CD4-positive, alpha-beta memory T cell (primary cell): ENCODE results near the gene TCTN1. TPM values are rescaled to one million over a fixed set of nuclear protein-coding genes. Genes with fewer than 3 reads are reported as not detected.
A peak's percentile ranks its signal among the peaks of the same experiment; 100 is the strongest.

ENCODE experiments used
- CTCF ChIA-PET: fragments of 350-600 bp; sonication (Branson Sonifier 250); formaldehyde crosslinking; loops from one replicate; lab custom pipeline; 2021; ENCODE audit warnings: inconsistent platforms; ENCODE audit not compliant: partially characterized antibody; lab: Charles Lee
- POLR2A ChIA-PET: fragments of 350-600 bp; sonication (Branson Sonifier 250); formaldehyde crosslinking; loops from one replicate; lab custom pipeline; 2021; ENCODE audit not compliant: partially characterized antibody; lab: Charles Lee
- DNase-seq, 5 donors: peaks; one replicate each; pipeline versions ENCODE4 v3.0.0 to v3.0.0-alpha.2; 2020 to 2022; ENCODE audit warnings: mixed read lengths in 1 of 5
- H3K27ac ChIP-seq: one replicate; pipeline ENCODE4 v1.7.0; 2013; ENCODE audit warnings: low read depth, low read length
- H3K27me3 ChIP-seq: 2 replicates; pipeline ENCODE4 v1.7.0; 2013; ENCODE audit warnings: mild to moderate bottlenecking, low read length, moderate library complexity; ENCODE audit not compliant: insufficient read depth
- H3K36me3 ChIP-seq: 2 replicates; pipeline ENCODE4 v1.7.0; 2013; ENCODE audit warnings: mild to moderate bottlenecking, low read length, moderate library complexity; ENCODE audit not compliant: insufficient read depth
- H3K4me1 ChIP-seq: 2 replicates; pipeline ENCODE4 v1.7.0; 2013; ENCODE audit warnings: mild to moderate bottlenecking, low read length, moderate library complexity; ENCODE audit not compliant: insufficient read depth
- H3K4me3 ChIP-seq, 2 donors: one replicate each; pipeline ENCODE4 v1.7.0; 2013; ENCODE audit warnings: low read length in 2 of 2, mild to moderate bottlenecking in 1 of 2
- H3K9me3 ChIP-seq, 2 donors: one replicate each; pipeline ENCODE4 v1.7.0; 2013; ENCODE audit warnings: low read length in 2 of 2, control low read depth in 1 of 2; ENCODE audit not compliant: control insufficient read depth in 1 of 2
- H3K27ac Mint-ChIP-seq, 7 donors: one replicate each; pipeline ENCODE4 v1.8.0; 2020 to 2021; ENCODE audit warnings: mixed read lengths in 7 of 7, mild to moderate bottlenecking in 6 of 7, inconsistent platforms in 3 of 7, moderate library complexity in 3 of 7
- H3K27me3 Mint-ChIP-seq, 2 donors: one replicate each; pipeline ENCODE4 v1.8.0; 2020 to 2021; ENCODE audit warnings: mixed read lengths in 2 of 2
- H3K36me3 Mint-ChIP-seq, 2 donors: one replicate each; pipeline ENCODE4 v1.8.0; 2020 to 2021; ENCODE audit warnings: mixed read lengths in 2 of 2, inconsistent platforms in 1 of 2, mild to moderate bottlenecking in 1 of 2
- H3K4me1 Mint-ChIP-seq, 4 donors: one replicate each; pipeline ENCODE4 v1.8.0; 2020 to 2021; ENCODE audit warnings: mixed read lengths in 4 of 4, mild to moderate bottlenecking in 1 of 4
- H3K4me3 Mint-ChIP-seq, 8 donors: one replicate each; pipeline ENCODE4 v1.8.0; 2020 to 2021; ENCODE audit warnings: mixed read lengths in 8 of 8, mild to moderate bottlenecking in 7 of 8, moderate library complexity in 6 of 8, inconsistent platforms in 3 of 8
- H3K9me3 Mint-ChIP-seq, 8 donors: one replicate each; pipeline ENCODE4 v1.8.0; 2020 to 2021; ENCODE audit warnings: mixed read lengths in 8 of 8, mild to moderate bottlenecking in 5 of 8, inconsistent platforms in 3 of 8, moderate library complexity in 1 of 8
- intact Hi-C: fragments of 100-400 bp; cut with micrococcal nuclease; formaldehyde crosslinking; loops from one replicate; pipeline ENCODE4 v1.15.1; 2023
- polyA plus RNA-seq, 2 donors: library from polyadenylated mRNA; unstranded; fragments of 300-500 nt; fragmentation: Illumina TruSeq; gene quantifications; one replicate each; pipeline ENCODE4 v1.2.3, GENCODE V29; 2021
- total RNA-seq, 2 experiments: library from RNA; stranded (reverse); gene quantifications; one replicate each; pipeline ENCODE4 v1.2.3, GENCODE V29; 2021

The TCTN1 gene
- total and polyA plus RNA-seq, 4 experiments from 2014 or later = 5.8 to 7.7 (median 6.0) TPM

- POLR2A ChIA-PET = no interaction called here
- Mint-ChIP-seq H3K4me1 (no peaks in the 10 kb centered on the region), H3K27me3 (no peaks in the 10 kb centered on the region), H3K9me3 (no peaks in the 10 kb centered on the region), H3K4me3 (no peak overlapping the region), H3K27ac (peak overlapping the region in 1 of 7 donors; percentile 70), H3K36me3 (no peaks in the 10 kb centered on the region)
- no peak for DNase-seq
- intact Hi-C loops = no loop called here
- Histone ChIP-seq H3K4me1 (no peaks in the 10 kb centered on the region), H3K9me3 (no peaks in the 10 kb centered on the region), H3K4me3 (no peak overlapping the region), H3K36me3 (no peaks in the 10 kb centered on the region), H3K27me3 (no peaks in the 10 kb centered on the region), H3K27ac (no peak overlapping the region)
- CTCF ChIA-PET = no interaction called here
Observed at GRCh38 chr12:110635055-110635454, 21.1 kb downstream of the TCTN1 start.

DNA sequence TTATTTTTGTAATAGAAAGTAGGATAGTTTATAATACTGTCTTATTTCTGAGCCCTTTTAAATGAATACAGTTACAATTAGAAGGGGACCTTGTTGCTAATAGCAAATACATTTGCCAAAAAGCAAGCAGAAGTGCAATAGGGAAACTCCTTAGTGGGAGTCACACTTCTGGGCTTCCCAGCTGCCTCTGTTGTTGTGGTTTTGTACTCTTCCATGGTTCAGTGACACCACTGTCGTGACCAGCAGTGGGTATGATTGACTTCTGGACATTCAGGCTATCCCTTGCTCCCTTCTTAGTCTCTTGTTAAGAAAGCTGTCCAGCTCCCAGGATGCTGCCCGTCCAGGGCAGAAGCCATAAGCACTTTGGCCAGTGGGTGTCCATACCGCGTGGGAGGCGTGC lies 22.6 kb downstream of the TCTN1 start:
- peaks cover 0 to 5% of the 10 kb centered on the region in 2 donors for H3K36me3 Mint-ChIP-seq
- Histone ChIP-seq H3K27ac (no peak overlapping the region), H3K36me3 (no peaks in the 10 kb centered on the region), H3K9me3 (no peaks in the 10 kb centered on the region), H3K4me1 (no peaks in the 10 kb centered on the region), H3K27me3 (no peaks in the 10 kb centered on the region), H3K4me3 (no peak overlapping the region)
- CTCF ChIA-PET = interaction anchor here (1.0 kb wide), 1 partner anchor 31 kb away, joined by 3 read pairs; no protein-coding TSS in a partner anchor
- H3K4me3 Mint-ChIP-seq = no peak overlapping the region
- intact Hi-C loops = no loop called here
- DNase-seq = no peak
- no peaks in the 10 kb centered on the region for H3K9me3 Mint-ChIP-seq
- POLR2A ChIA-PET = no interaction called here
- no peaks in the 10 kb centered on the region for H3K4me1 Mint-ChIP-seq
- H3K27me3 Mint-ChIP-seq = no peaks in the 10 kb centered on the region
- H3K27ac Mint-ChIP-seq = peak overlapping the region in 1 of 7 donors; percentile 84

GRCh38 chr12:110637869-110638441 lies 24.0 kb downstream of the TCTN1 start:
- H3K36me3 Mint-ChIP-seq = peaks cover 0 to 5% of the 10 kb centered on the region in 2 donors
- no peak for DNase-seq
- ChIA-PET POLR2A (no interaction called here), CTCF (no interaction called here)
- H3K27me3 Mint-ChIP-seq = no peaks in the 10 kb centered on the region
- H3K4me1 Mint-ChIP-seq = no peaks in the 10 kb centered on the region
- no peaks in the 10 kb centered on the region for H3K9me3 Mint-ChIP-seq
- Histone ChIP-seq H3K27ac (no peak overlapping the region), H3K9me3 (no peaks in the 10 kb centered on the region), H3K4me3 (no peak overlapping the region), H3K27me3 (no peaks in the 10 kb centered on the region), H3K4me1 (no peaks in the 10 kb centered on the region), H3K36me3 (no peaks in the 10 kb centered on the region)
- H3K27ac Mint-ChIP-seq = no peak overlapping the region
- intact Hi-C loops = no loop called here
- H3K4me3 Mint-ChIP-seq = no peak overlapping the region

DNA sequence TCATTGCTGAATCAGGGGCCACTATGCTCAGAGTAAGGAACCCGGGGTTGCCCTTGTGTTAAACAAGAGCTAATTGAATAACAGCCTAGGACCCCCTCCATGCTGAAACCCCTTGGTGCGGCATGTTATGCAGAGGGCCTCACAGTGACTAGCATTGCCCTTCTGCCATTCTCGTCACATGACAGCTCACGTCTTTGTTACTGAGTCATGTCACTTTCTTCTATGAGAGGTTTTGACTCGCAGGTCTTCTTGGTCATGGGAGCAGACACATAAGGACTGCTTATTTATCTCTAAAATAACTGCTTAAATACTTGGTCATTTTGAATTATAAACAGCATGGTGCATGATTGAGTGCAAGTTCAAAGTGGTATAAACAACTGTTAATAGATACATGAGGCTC lies 24.9 kb downstream of the TCTN1 start:
- DNase-seq = no peak
- Histone ChIP-seq H3K27me3 (no peaks in the 10 kb centered on the region), H3K9me3 (no peaks in the 10 kb centered on the region), H3K4me1 (no peaks in the 10 kb centered on the region), H3K27ac (no peak overlapping the region), H3K36me3 (no peaks in the 10 kb centered on the region), H3K4me3 (no peak overlapping the region)
- Mint-ChIP-seq H3K36me3 (peaks cover 0 to 5% of the 10 kb centered on the region in 2 donors), H3K27me3 (no peaks in the 10 kb centered on the region), H3K4me1 (peaks cover 0 to 5% (median 0%) of the 10 kb centered on the region in 4 donors), H3K9me3 (no peaks in the 10 kb centered on the region), H3K27ac (no peak overlapping the region), H3K4me3 (no peak overlapping the region)
- CTCF ChIA-PET = no interaction called here
- intact Hi-C loops = no loop called here
- POLR2A ChIA-PET = no interaction called here

DNA sequence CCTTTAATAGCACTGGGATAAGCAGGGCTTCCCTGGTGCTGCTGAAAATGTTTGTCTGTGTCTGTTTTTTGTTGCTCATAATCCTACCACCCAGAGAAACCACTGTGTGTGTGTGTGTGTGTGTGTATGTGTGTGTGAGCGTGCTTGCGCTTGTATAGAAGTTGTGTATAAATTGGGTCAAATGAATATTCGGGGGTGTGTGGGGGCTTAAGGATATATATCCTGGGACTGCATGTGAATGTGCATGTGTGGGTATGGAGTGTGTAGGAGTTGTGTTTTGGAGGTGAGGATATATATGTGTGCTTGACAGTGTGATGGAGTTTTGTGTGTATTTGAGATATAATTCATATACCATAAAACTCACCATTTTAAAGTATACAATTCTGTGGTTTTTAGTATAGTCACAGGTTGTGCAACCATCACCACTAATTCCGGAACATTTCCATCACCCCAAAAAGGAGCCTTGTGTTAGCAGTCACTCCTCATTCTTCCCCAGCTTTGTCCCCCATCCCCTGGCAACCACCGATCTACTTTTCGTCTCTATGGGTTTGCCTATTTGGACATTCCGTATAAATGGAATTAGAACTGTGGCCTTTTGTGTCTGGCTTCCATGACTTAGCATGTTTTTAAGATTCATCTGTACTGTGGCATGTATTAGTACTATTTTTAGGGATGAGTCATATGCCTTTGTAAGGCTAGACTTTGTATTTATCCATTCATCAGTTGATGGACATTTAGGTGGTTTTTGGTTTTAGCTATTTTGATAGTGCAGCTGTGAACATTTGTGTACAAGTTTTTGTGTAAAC lies 25.6 kb downstream of the TCTN1 start:
- H3K36me3 ChIP-seq = no peaks in the 10 kb centered on the region
- ChIA-PET POLR2A (interaction anchor here (0.6 kb wide), 1 partner anchor 15 kb away, joined by 4 read pairs; no protein-coding TSS in a partner anchor), CTCF (no interaction called here)
- Mint-ChIP-seq H3K36me3 (peaks cover 0 to 5% of the 10 kb centered on the region in 2 donors), H3K27ac (no peak overlapping the region), H3K27me3 (no peaks in the 10 kb centered on the region), H3K4me1 (peaks cover 0 to 5% (median under 1%) of the 10 kb centered on the region in 4 donors), H3K4me3 (no peak overlapping the region), H3K9me3 (no peaks in the 10 kb centered on the region)
- no peak for DNase-seq
- no peak overlapping the region for H3K4me3 ChIP-seq
- H3K27ac ChIP-seq = no peak overlapping the region
- H3K9me3 ChIP-seq = no peaks in the 10 kb centered on the region
- H3K4me1 ChIP-seq = no peaks in the 10 kb centered on the region
- intact Hi-C loops = no loop called here
- no peaks in the 10 kb centered on the region for H3K27me3 ChIP-seq

DNA sequence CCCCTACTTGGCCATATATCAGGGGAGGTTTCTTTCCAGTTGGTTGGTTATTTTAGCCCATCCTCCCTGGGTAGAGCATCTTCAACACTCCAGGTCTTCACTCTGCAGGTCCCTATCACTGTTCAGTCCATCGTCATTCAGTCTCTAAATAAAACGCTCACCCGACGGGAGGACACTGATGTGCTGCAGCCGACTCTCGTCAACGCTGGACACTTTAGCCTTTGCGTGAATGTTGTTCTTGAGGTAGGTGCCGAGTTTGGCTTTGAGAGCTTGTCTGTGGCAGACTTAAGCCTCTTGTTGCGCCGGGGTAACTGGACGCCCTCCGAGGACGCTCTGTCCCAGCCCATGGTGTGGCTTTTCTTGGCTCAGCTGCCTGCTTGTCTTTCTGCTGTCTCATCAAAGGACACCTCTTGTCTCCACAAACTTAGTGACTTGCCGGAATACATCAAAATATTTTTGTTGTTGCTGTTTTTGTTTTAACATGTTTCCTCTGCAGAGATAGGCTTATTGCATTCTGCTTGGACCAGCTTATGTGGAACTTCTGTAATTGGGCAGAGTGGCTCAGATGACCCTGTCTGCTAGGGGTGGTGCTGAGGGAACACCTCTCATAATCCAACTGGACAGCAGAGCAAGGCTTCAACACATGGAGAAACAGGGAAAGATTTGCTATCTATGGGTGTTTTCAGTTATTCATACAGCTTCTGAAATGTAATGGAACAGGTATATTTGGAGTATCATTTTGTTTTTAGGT lies 26.5 kb downstream of the TCTN1 start:
- peaks cover 0 to 5% of the 10 kb centered on the region in 2 donors for H3K36me3 Mint-ChIP-seq
- H3K27me3 ChIP-seq = no peaks in the 10 kb centered on the region
- no peaks in the 10 kb centered on the region for H3K36me3 ChIP-seq
- ChIA-PET POLR2A (no interaction called here), CTCF (no interaction called here)
- intact Hi-C loops = no loop called here
- no peaks in the 10 kb centered on the region for H3K9me3 ChIP-seq
- H3K9me3 Mint-ChIP-seq = no peaks in the 10 kb centered on the region
- H3K4me1 ChIP-seq = no peaks in the 10 kb centered on the region
- H3K27ac Mint-ChIP-seq = peak overlapping the region in 1 of 7 donors; percentile 22
- no peak for DNase-seq
- H3K27ac ChIP-seq = no peak overlapping the region
- H3K4me3 Mint-ChIP-seq = no peak overlapping the region
- H3K4me3 ChIP-seq = no peak overlapping the region
- no peaks in the 10 kb centered on the region for H3K27me3 Mint-ChIP-seq
- H3K4me1 Mint-ChIP-seq = peaks cover 0 to 12% (median under 1%) of the 10 kb centered on the region in 4 donors

GRCh38 chr12:110641521-110641920 lies 27.6 kb downstream of the TCTN1 start:
- Mint-ChIP-seq H3K9me3 (no peaks in the 10 kb centered on the region), H3K4me1 (peaks cover 0 to 13% (median under 1%) of the 10 kb centered on the region in 4 donors), H3K4me3 (no peak overlapping the region), H3K27ac (no peak overlapping the region), H3K36me3 (peaks cover 0 to 5% of the 10 kb centered on the region in 2 donors), H3K27me3 (no peaks in the 10 kb centered on the region)
- Histone ChIP-seq H3K4me3 (no peak overlapping the region), H3K27ac (no peak overlapping the region), H3K27me3 (no peaks in the 10 kb centered on the region), H3K9me3 (no peaks in the 10 kb centered on the region), H3K36me3 (no peaks in the 10 kb centered on the region), H3K4me1 (no peaks in the 10 kb centered on the region)
- ChIA-PET POLR2A (no interaction called here), CTCF (interaction anchor here (0.5 kb wide), 1 partner anchor 195 kb away, joined by 4 read pairs; no protein-coding TSS in a partner anchor)
- intact Hi-C loops = no loop called here
- no peak for DNase-seq
